ENCODE results near the gene MAGI1.

MAGI1 gene

GRCh38 chr3:65914740-65915367 is 123.9 kb downstream of the MAGI1 start:
- no peaks in the 10 kb centered on the region for H3K27me3 ChIP-seq
- peaks cover 0 to 8% (median 2%) of the 10 kb centered on the region in 4 donors for H3K4me1 ChIP-seq
- no peak overlapping the region for H3K27ac ChIP-seq
- intact Hi-C loops (cut with DNase I; ENCODE audit: low total_unique reads) = loop anchor here (5.0 kb wide), 1 partner anchor 222 kb away; no protein-coding TSS in a partner anchor
- no peak for TF ChIP-seq CTCF (IDR thresholded peaks at IDR 0.05)
- peaks cover 0 to 8% (median 0%) of the 10 kb centered on the region in 3 donors for H3K9me3 ChIP-seq
- no peaks in the 10 kb centered on the region for H3K36me3 ChIP-seq
- no peak for DNase-seq
- H3K4me3 ChIP-seq = no peak overlapping the region

- TF ChIP-seq CTCF (IDR thresholded peaks at IDR 0.05) = peak in 1 of 2 experiments; percentile 13
- peaks cover 0 to 8% (median 0%) of the 10 kb centered on the region in 4 donors for H3K4me1 ChIP-seq
- no peak overlapping the region for H3K27ac ChIP-seq
- no peaks in the 10 kb centered on the region for H3K27me3 ChIP-seq
- no peak for DNase-seq
- H3K4me3 ChIP-seq = no peak overlapping the region
- H3K9me3 ChIP-seq = peaks cover 0 to 8% (median 0%) of the 10 kb centered on the region in 3 donors
- intact Hi-C loops (cut with DNase I; ENCODE audit: low total_unique reads) = loop anchor here (5.0 kb wide), 1 partner anchor 223 kb away; no protein-coding TSS in a partner anchor
- H3K36me3 ChIP-seq = no peaks in the 10 kb centered on the region
Measured at GRCh38 chr3:65914032-65914739, 124.5 kb downstream of the MAGI1 start.

GRCh38 chr3:65912647-65913046 is 126.1 kb downstream of the MAGI1 start:
- no peak for DNase-seq
- intact Hi-C loops (cut with DNase I; ENCODE audit: low total_unique reads) = loop anchor here (5.0 kb wide), 1 partner anchor 225 kb away; no protein-coding TSS in a partner anchor

GRCh38 chr3:65908588-65908987 is 130.1 kb downstream of the MAGI1 start:
- Histone ChIP-seq H3K27me3 (no peaks in the 10 kb centered on the region), H3K9me3 (no peaks in the 10 kb centered on the region), H3K27ac (no peak overlapping the region), H3K4me1 (peaks cover 0 to 9% (median 6%) of the 10 kb centered on the region in 4 donors), H3K36me3 (no peaks in the 10 kb centered on the region), H3K4me3 (no peak overlapping the region)
- intact Hi-C loops (cut with DNase I; ENCODE audit: low total_unique reads) = no loop called here
- DNase-seq = no peak
- TF ChIP-seq CTCF (IDR thresholded peaks at IDR 0.05) = no peak

More at GRCh38 chr3:65912647-65913046, 126.1 kb downstream of the MAGI1 start:
- Histone ChIP-seq H3K36me3 (no peaks in the 10 kb centered on the region), H3K9me3 (peaks cover 0 to 7% (median 0%) of the 10 kb centered on the region in 3 donors), H3K27me3 (no peaks in the 10 kb centered on the region), H3K4me1 (peaks cover 0 to 8% (median under 1%) of the 10 kb centered on the region in 4 donors), H3K4me3 (no peak overlapping the region), H3K27ac (no peak overlapping the region)
- TF ChIP-seq CTCF (IDR thresholded peaks at IDR 0.05) = no peak

GRCh38 chr3:65907232-65908130 is 131.2 kb downstream of the MAGI1 start:
- no peak overlapping the region for H3K4me3 ChIP-seq
- TF ChIP-seq CTCF (IDR thresholded peaks at IDR 0.05) = no peak
- intact Hi-C loops (cut with DNase I; ENCODE audit: low total_unique reads) = no loop called here

More at GRCh38 chr3:65907232-65908130, 131.2 kb downstream of the MAGI1 start:
- Histone ChIP-seq H3K36me3 (no peaks in the 10 kb centered on the region), H3K4me1 (peaks cover 0 to 15% (median 11%) of the 10 kb centered on the region in 4 donors), H3K27me3 (no peaks in the 10 kb centered on the region), H3K9me3 (no peaks in the 10 kb centered on the region), H3K27ac (no peak overlapping the region)
- DNase-seq = no peak

Measured in tibial artery (tissue), 4 donors.